Measurements from ENCODE around the gene SCFD1.

- 0 out of 2 replicates have a peak, but pooled peaks have one; percentile 12 for TF ChIP-seq CTCF (IDR thresholded peaks at IDR 0.05; ENCODE audit: low read length)
- no peak for TF ChIP-seq EZH2 (optimal IDR thresholded peaks at IDR 0.05; ENCODE audit: low read depth, low read length)
- TF ChIP-seq EZH2phosphoT487 (IDR thresholded peaks at IDR 0.05; ENCODE audit: low read length), result no peak
Observed at GRCh38 chr14:30657606-30658163, 35.6 kb downstream of the SCFD1 start.
